ENCODE data around the gene IL27RA.

Gene IL27RA

GRCh38 chr19:14054099-14054498 lies 22.5 kb downstream of the IL27RA start:
- TF ChIP-seq, protein P1, sequence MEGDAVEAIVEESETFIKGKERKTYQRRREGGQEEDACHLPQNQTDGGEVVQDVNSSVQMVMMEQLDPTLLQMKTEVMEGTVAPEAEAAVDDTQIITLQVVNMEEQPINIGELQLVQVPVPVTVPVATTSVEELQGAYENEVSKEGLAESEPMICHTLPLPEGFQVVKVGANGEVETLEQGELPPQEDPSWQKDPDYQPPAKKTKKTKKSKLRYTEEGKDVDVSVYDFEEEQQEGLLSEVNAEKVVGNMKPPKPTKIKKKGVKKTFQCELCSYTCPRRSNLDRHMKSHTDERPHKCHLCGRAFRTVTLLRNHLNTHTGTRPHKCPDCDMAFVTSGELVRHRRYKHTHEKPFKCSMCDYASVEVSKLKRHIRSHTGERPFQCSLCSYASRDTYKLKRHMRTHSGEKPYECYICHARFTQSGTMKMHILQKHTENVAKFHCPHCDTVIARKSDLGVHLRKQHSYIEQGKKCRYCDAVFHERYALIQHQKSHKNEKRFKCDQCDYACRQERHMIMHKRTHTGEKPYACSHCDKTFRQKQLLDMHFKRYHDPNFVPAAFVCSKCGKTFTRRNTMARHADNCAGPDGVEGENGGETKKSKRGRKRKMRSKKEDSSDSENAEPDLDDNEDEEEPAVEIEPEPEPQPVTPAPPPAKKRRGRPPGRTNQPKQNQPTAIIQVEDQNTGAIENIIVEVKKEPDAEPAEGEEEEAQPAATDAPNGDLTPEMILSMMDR (IDR thresholded peaks at IDR 0.05; ENCODE audit: borderline replicate concordance, control extremely low read depth, extremely low read depth, insufficient read depth, missing control alignments) = no peak
- DNase-seq (ENCODE audit: low spot score) = no peak
- in situ Hi-C loops (cut with MboI; ENCODE audit: low sequenced_read_pairs, unreplicated experiment) = loop anchor here (25.0 kb wide), 1 partner anchor 442 kb away; no protein-coding TSS in a partner anchor

GRCh38 chr19:14054721-14055120 lies 23.2 kb downstream of the IL27RA start:
- TF ChIP-seq, protein P1 (IDR thresholded peaks at IDR 0.05; ENCODE audit: borderline replicate concordance, control extremely low read depth, extremely low read depth, insufficient read depth, missing control alignments) = no peak
- peak; percentile 27 for DNase-seq (ENCODE audit: low spot score)
- in situ Hi-C loops (cut with MboI; ENCODE audit: low sequenced_read_pairs, unreplicated experiment) = loop anchor here (25.0 kb wide), 1 partner anchor 442 kb away; no protein-coding TSS in a partner anchor

GRCh38 chr19:14055396-14055795 lies 23.8 kb downstream of the IL27RA start:
- in situ Hi-C loops (cut with MboI; ENCODE audit: low sequenced_read_pairs, unreplicated experiment) = loop anchor here (25.0 kb wide), 1 partner anchor 443 kb away; no protein-coding TSS in a partner anchor
- TF ChIP-seq, protein P1 (IDR thresholded peaks at IDR 0.05; ENCODE audit: borderline replicate concordance, control extremely low read depth, extremely low read depth, insufficient read depth, missing control alignments) = no peak
- DNase-seq (ENCODE audit: low spot score) = peak; percentile 17

DNA sequence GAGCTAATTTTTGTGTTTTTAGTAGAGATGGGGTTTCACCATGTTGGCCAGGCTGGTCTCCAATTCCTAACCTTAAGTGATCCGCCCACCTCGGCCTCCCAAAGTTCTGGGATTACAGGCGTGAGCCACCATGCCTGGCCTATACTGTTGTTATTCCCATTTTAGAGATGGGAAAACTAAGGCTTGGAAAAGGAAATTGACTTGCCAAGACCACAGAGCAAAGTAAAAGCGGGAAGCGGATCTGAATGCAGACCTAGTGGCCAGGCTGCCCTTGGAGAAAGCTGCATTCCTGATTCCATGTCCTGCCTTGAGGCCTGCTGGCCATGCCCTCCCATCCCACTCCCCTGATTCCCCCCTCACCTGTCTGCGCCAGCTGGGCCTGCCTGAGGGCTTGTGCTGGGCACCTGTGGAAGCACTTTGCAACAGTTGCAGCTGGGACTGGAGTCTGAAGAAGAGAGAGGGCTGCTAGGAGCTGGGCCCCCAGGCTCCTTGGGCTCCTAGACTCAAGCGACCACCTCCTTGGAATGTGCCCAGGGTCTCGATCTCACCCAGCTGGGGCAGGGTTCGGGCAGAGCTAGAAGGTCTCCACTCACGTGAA lies 24.6 kb downstream of the IL27RA start:
- TF ChIP-seq, protein P1 (IDR thresholded peaks at IDR 0.05; ENCODE audit: borderline replicate concordance, control extremely low read depth, extremely low read depth, insufficient read depth, missing control alignments) = no peak
- no peak for DNase-seq (ENCODE audit: low spot score)
- in situ Hi-C loops (cut with MboI; ENCODE audit: low sequenced_read_pairs, unreplicated experiment) = loop anchor here (25.0 kb wide), 1 partner anchor 444 kb away; no protein-coding TSS in a partner anchor

DNA sequence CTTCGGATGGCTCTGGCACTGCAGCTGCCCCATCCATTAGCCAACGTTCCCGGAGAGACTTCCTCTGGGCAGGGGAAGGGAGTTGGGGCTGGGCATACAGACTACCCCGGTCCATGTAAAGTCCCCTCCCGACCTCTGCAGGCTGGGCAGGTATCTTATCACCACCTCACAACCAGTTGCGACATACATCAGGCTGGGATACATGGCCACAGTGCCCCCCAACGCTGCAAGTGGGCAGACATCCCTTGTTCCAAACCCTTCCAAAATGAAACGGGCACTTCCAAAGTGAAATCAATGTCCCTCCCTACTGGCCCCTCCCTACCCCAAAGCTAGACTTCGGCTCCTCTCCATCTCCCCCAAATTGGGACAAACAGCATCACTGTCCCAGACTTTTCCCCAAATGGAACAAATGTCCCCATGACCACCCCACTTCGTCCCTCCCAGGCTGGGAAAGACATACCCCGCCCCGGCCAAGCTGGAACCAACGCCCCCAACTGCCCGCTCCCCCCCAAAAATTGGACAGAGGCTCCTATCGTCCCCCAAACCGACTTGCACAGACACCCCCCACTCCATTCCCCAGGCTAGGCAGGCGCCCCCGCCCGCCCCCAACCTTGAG lies 25.3 kb downstream of the IL27RA start:
- in situ Hi-C loops (cut with MboI; ENCODE audit: low sequenced_read_pairs, unreplicated experiment) = loop anchor here (25.0 kb wide), 1 partner anchor 445 kb away; no protein-coding TSS in a partner anchor
- peak; percentile 37 for DNase-seq (ENCODE audit: low spot score)
- TF ChIP-seq, protein P1 (IDR thresholded peaks at IDR 0.05; ENCODE audit: borderline replicate concordance, control extremely low read depth, extremely low read depth, insufficient read depth, missing control alignments) = no peak

DNA sequence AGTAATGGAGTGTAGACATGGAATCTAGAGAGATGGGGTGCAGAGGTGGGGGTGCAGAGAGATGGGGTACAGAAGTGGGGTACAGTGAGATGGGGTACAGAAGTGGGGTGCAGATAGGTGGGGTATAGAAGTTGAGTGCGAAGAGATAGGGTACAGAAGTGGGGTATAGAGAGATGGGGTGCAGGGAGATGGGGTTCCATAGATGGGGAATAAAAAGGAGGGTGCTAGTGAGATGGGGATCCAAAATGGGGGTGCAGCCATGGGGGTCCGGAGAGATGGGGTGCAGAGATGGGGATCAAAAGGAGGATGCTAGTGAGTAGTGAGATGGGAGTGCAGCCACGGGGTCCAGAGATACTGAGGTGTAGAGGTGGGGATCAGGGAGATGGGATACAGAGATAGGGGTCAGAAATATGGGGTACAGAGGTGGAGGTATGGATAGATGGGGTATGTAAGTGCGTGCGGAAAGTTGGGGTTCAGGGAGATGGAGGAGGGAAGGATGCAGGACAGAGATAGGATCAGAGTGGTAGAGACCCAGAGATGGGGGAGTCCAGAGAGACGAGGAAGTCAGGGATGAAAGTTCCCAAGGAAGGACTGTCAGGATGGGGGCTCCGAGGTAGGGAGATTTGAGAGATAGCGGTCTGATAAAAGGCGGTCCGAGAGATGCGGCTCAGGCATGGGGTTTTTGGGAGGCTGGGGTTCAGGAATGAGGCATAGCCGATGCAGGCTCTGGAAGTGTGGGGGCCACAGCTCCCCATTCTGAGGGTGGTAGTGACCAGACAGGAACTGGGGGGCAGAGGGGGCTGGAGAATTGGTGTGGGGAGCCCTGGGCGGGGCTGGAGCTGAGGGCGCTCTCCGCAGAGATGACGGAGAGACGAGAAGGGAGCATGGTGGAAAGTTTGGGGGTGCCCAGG lies 26.9 kb downstream of the IL27RA start:
- TF ChIP-seq, protein P1 (IDR thresholded peaks at IDR 0.05; ENCODE audit: borderline replicate concordance, control extremely low read depth, extremely low read depth, insufficient read depth, missing control alignments) = no peak
- in situ Hi-C loops (cut with MboI; ENCODE audit: low sequenced_read_pairs, unreplicated experiment) = loop anchor here (25.0 kb wide), 1 partner anchor 446 kb away; no protein-coding TSS in a partner anchor
- peak; percentile 30 for DNase-seq (ENCODE audit: low spot score)

Measured in GM13976 (cell line).